DOHH2 (cell line): Measurements from ENCODE around the gene CDH4.

ENCODE experiments used
- H3F3A ChIP-seq: fragments of 200-600 bp; sonication (generic), shearing (Covaris generic); 2 replicates; pipeline ENCODE4 v1.6.0; 2016; ENCODE audit warnings: antibody characterized with exemption, mild to moderate bottlenecking; ENCODE audit not compliant: control insufficient read depth, insufficient read depth
- H3K27ac ChIP-seq: fragments of 200-600 bp; sonication (generic); 2 replicates; pipeline ENCODE4 v1.5.1; 2014; ENCODE audit warnings: low read depth, mild to moderate bottlenecking, low read length, moderate library complexity
- H3K27me3 ChIP-seq: fragments of 200-600 bp; sonication (generic); 2 replicates; pipeline ENCODE4 v1.6.1; 2014; ENCODE audit warnings: mild to moderate bottlenecking, low read length, mixed read lengths; ENCODE audit not compliant: control insufficient read depth
- H3K36me3 ChIP-seq: fragments of 200-600 bp; sonication (generic); 2 replicates; pipeline ENCODE4 v1.6.1; 2014; ENCODE audit warnings: mild to moderate bottlenecking, low read length, moderate library complexity, mixed read lengths; ENCODE audit not compliant: control insufficient read depth
- H3K4me1 ChIP-seq: fragments of 200-600 bp; sonication (generic); 2 replicates; pipeline ENCODE4 v1.6.1; 2014; ENCODE audit warnings: mild to moderate bottlenecking, low read length, mixed read lengths; ENCODE audit not compliant: control insufficient read depth
- H3K4me2 ChIP-seq: fragments of 200-600 bp; sonication (generic); 2 replicates; pipeline ENCODE4 v1.6.0; 2014; ENCODE audit warnings: mild to moderate bottlenecking, low read length, moderate library complexity
- H3K4me3 ChIP-seq: fragments of 200-600 bp; sonication (generic); 2 replicates; pipeline ENCODE4 v1.5.1; 2014; ENCODE audit warnings: mild to moderate bottlenecking, low read length, mixed read lengths
- H3K79me2 ChIP-seq: fragments of 200-600 bp; sonication (generic); 2 replicates; pipeline ENCODE4 v1.6.1; 2014; ENCODE audit warnings: mild to moderate bottlenecking, low read length, mixed read lengths; ENCODE audit not compliant: control insufficient read depth
- H3K9me2 ChIP-seq: fragments of 200-600 bp; sonication (generic); replicated peaks from 2 replicates; pipeline ENCODE4 v1.6.1; 2014; ENCODE audit warnings: mild to moderate bottlenecking, low read length, mixed read lengths; ENCODE audit not compliant: control insufficient read depth
- H3K9me3 ChIP-seq: fragments of 200-600 bp; sonication (generic); 2 replicates; pipeline ENCODE4 v1.6.1; 2014; ENCODE audit warnings: antibody characterized with exemption, low read length, mixed read lengths; ENCODE audit not compliant: control insufficient read depth, insufficient read depth
- H4K20me1 ChIP-seq: fragments of 200-600 bp; sonication (generic); 2 replicates; pipeline ENCODE4 v1.6.0; 2014; ENCODE audit warnings: low read depth, mild to moderate bottlenecking, antibody characterized with exemption, low read length, moderate library complexity; ENCODE audit not compliant: control insufficient read depth, insufficient read depth
- CTCF ChIP-seq: fragments of 200-600 bp; sonication (generic); IDR thresholded peaks from one replicate; pipeline ENCODE4 v1.5.1; 2014; ENCODE audit warnings: antibody characterized with exemption, mild to moderate bottlenecking, low read depth, low read length; ENCODE audit not compliant: poor library complexity, severe bottlenecking
- EZH2phosphoT487 ChIP-seq: fragments of 200-600 bp; sonication (generic); IDR thresholded peaks from 2 replicates; pipeline ENCODE4 v1.6.1; 2017; ENCODE audit warnings: borderline replicate concordance, mild to moderate bottlenecking, antibody characterized with exemption, low read length, moderate library complexity, mixed read lengths

Gene CDH4

GRCh38 chr20:61897401-61898295, 645.6 kb downstream of the CDH4 start:
- TF ChIP-seq CTCF = no peak
- no peak for TF ChIP-seq EZH2phosphoT487
- no peaks in the 10 kb centered on the region for H3K27me3 ChIP-seq
- no peaks in the 10 kb centered on the region for H3K9me2 ChIP-seq
- H3K79me2 ChIP-seq = no peaks in the 10 kb centered on the region
- no peaks in the 10 kb centered on the region for H3K4me1 ChIP-seq
- H3F3A ChIP-seq = no peaks in the 10 kb centered on the region
- H3K27ac ChIP-seq = no peak overlapping the region
- H4K20me1 ChIP-seq = no peaks in the 10 kb centered on the region
- H3K4me2 ChIP-seq = no peak overlapping the region
- no peak overlapping the region for H3K4me3 ChIP-seq
- H3K36me3 ChIP-seq = no peaks in the 10 kb centered on the region
- H3K9me3 ChIP-seq = no peaks in the 10 kb centered on the region

- H3K4me2 ChIP-seq = no peak overlapping the region
- no peaks in the 10 kb centered on the region for H4K20me1 ChIP-seq
- H3K4me1 ChIP-seq = no peaks in the 10 kb centered on the region
- H3K4me3 ChIP-seq = no peak overlapping the region
- no peak overlapping the region for H3K27ac ChIP-seq
- H3F3A ChIP-seq = no peaks in the 10 kb centered on the region
- TF ChIP-seq CTCF (no peak), EZH2phosphoT487 (no peak)
- no peaks in the 10 kb centered on the region for H3K9me3 ChIP-seq
- no peaks in the 10 kb centered on the region for H3K9me2 ChIP-seq
- no peaks in the 10 kb centered on the region for H3K36me3 ChIP-seq
- no peaks in the 10 kb centered on the region for H3K79me2 ChIP-seq
- no peaks in the 10 kb centered on the region for H3K27me3 ChIP-seq
These were observed 646.3 kb downstream of the CDH4 start for GRCh38 chr20:61898405-61898804.

- no peaks in the 10 kb centered on the region for H3K27me3 ChIP-seq
- no peaks in the 10 kb centered on the region for H3K79me2 ChIP-seq
- no peaks in the 10 kb centered on the region for H3K36me3 ChIP-seq
- no peak overlapping the region for H3K27ac ChIP-seq
- no peaks in the 10 kb centered on the region for H3K9me3 ChIP-seq
- H3K4me1 ChIP-seq = no peaks in the 10 kb centered on the region
- no peaks in the 10 kb centered on the region for H4K20me1 ChIP-seq
- H3K4me3 ChIP-seq = no peak overlapping the region
- H3K4me2 ChIP-seq = no peak overlapping the region
- TF ChIP-seq EZH2phosphoT487 = no peak
- TF ChIP-seq CTCF = no peak
- H3F3A ChIP-seq = no peaks in the 10 kb centered on the region
- H3K9me2 ChIP-seq = no peaks in the 10 kb centered on the region
These were observed 648.2 kb downstream of the CDH4 start for GRCh38 chr20:61900011-61900944.
